Neuronal stem cell (in vitro differentiated cells): ENCODE data around the gene CHAC1.

ENCODE experiments used
- DNase-seq: peaks from one replicate; pipeline ENCODE4 v3.0.0-alpha.2; 2013; ENCODE audit warnings: low spot score
- H2AFZ ChIP-seq: one replicate; pipeline ENCODE4 v1.6.1; 2013; ENCODE audit warnings: mild to moderate bottlenecking, low read length, inconsistent platforms
- H2AK5ac ChIP-seq: 2 replicates; pipeline ENCODE4 v1.6.1; 2013; ENCODE audit warnings: low read depth, mild to moderate bottlenecking, inconsistent platforms, low read length, moderate library complexity, mixed read lengths
- H2BK120ac ChIP-seq: 2 replicates; pipeline ENCODE4 v1.6.1; 2013; ENCODE audit warnings: low read depth, mild to moderate bottlenecking, inconsistent platforms, low read length, moderate library complexity, mixed read lengths
- H2BK12ac ChIP-seq: one replicate; pipeline ENCODE4 v1.6.1; 2013; ENCODE audit warnings: low read length, inconsistent platforms
- H2BK15ac ChIP-seq: 2 replicates; pipeline ENCODE4 v1.6.1; 2013; ENCODE audit warnings: mild to moderate bottlenecking, low read length, inconsistent platforms, mixed read lengths
- H2BK5ac ChIP-seq: one replicate; pipeline ENCODE4 v1.6.1; 2013; ENCODE audit warnings: inconsistent platforms, mild to moderate bottlenecking, low read length, moderate library complexity
- H3K14ac ChIP-seq: one replicate; pipeline ENCODE4 v1.6.1; 2013; ENCODE audit warnings: low read length, inconsistent platforms
- H3K18ac ChIP-seq: 2 replicates; pipeline ENCODE4 v1.6.1; 2013; ENCODE audit warnings: low read length, inconsistent platforms
- H3K23ac ChIP-seq: 2 replicates; pipeline ENCODE4 v1.6.1; 2013; ENCODE audit warnings: low read depth, mild to moderate bottlenecking, mixed read lengths, low read length, inconsistent platforms; ENCODE audit not compliant: poor library complexity
- H3K27ac ChIP-seq: replicated peaks from 3 replicates; pipeline ENCODE4 v1.5.1; 2013; ENCODE audit warnings: low read length, inconsistent platforms
- H3K27me3 ChIP-seq, 3 experiments: 2 replicates each; pipeline ENCODE4 v1.6.1; 2013; ENCODE audit warnings: low read length in 3 of 3, mild to moderate bottlenecking in 2 of 3, inconsistent platforms in 1 of 3, low read depth in 1 of 3, mixed read lengths in 1 of 3, moderate library complexity in 1 of 3; ENCODE audit not compliant: control insufficient read depth in 3 of 3, insufficient read depth in 3 of 3
- H3K36me3 ChIP-seq, 2 donors: replicated peaks in 1 of 2; 2 replicates each; pipeline ENCODE4 v1.6.1; 2013; ENCODE audit warnings: low read length in 2 of 2; ENCODE audit not compliant: control insufficient read depth in 2 of 2, insufficient read depth in 2 of 2
- H3K4ac ChIP-seq: 2 replicates; pipeline ENCODE4 v1.6.1; 2013; ENCODE audit warnings: inconsistent platforms, mild to moderate bottlenecking, low read length, moderate library complexity
- H3K4me1 ChIP-seq, 2 donors: 1 replicate in 1 of 2; 2 replicates in 1 of 2; pipeline ENCODE4 v1.6.1; 2013; ENCODE audit warnings: low read length in 2 of 2, low read depth in 1 of 2; ENCODE audit not compliant: control insufficient read depth in 2 of 2, insufficient read depth in 1 of 2
- H3K4me2 ChIP-seq: one replicate; pipeline ENCODE4 v1.6.1; 2013; ENCODE audit warnings: mild to moderate bottlenecking, low read length, inconsistent platforms; ENCODE audit not compliant: insufficient read depth, poor library complexity, severe bottlenecking
- H3K4me3 ChIP-seq, 2 donors: 2 replicates each; pipeline ENCODE4 v1.5.1; 2013; ENCODE audit warnings: low read length in 2 of 2, mild to moderate bottlenecking in 2 of 2, inconsistent platforms in 1 of 2, moderate library complexity in 1 of 2
- H3K79me1 ChIP-seq: one replicate; pipeline ENCODE4 v1.6.1; 2013; ENCODE audit warnings: low read depth, mild to moderate bottlenecking, inconsistent platforms, low read length, moderate library complexity
- H3K9ac ChIP-seq: one replicate; pipeline ENCODE4 v1.6.1; 2013; ENCODE audit warnings: mild to moderate bottlenecking, low read depth, low read length, inconsistent platforms; ENCODE audit not compliant: poor library complexity
- H3K9me3 ChIP-seq, 2 donors: replicated peaks in 1 of 2; 2 replicates each; pipeline versions ENCODE3 to v1.6.1; 2013; ENCODE audit warnings: low read length in 2 of 2, mild to moderate bottlenecking in 2 of 2, inconsistent platforms in 1 of 2, low read depth in 1 of 2, mixed read lengths in 1 of 2, moderate library complexity in 1 of 2; ENCODE audit not compliant: control insufficient read depth in 2 of 2, insufficient read depth in 1 of 2
- H4K8ac ChIP-seq: one replicate; pipeline ENCODE4 v1.6.1; 2013; ENCODE audit warnings: low read depth, mild to moderate bottlenecking, inconsistent platforms, low read length, moderate library complexity
- H4K91ac ChIP-seq: one replicate; pipeline ENCODE4 v1.6.1; 2013; ENCODE audit warnings: low read length, low read depth, mild to moderate bottlenecking, inconsistent platforms; ENCODE audit not compliant: poor library complexity
- WGBS, 2 donors: extraction: QIAGEN DNeasy Blood & Tissue Kit; methylation state at CpG; one replicate each; pipeline ENCODE4 v1.1.7; 2013; ENCODE audit warnings: missing lambda C conversion rate in 2 of 2, mixed read lengths in 1 of 2; ENCODE audit not compliant: insufficient read length in 2 of 2, insufficient replicate concordance in 1 of 2; ENCODE audit errors: extremely low coverage in 2 of 2; 5-methylcytosine and 5-hydroxymethylcytosine counted together

Gene CHAC1

GRCh38 chr15:40911693-40912092, 41.6 kb upstream of the CHAC1 start:
- Histone ChIP-seq H3K4ac (no peak overlapping the region), H3K9ac (no peak overlapping the region), H4K8ac (no peak overlapping the region), H3K79me1 (peaks cover 5% of the 10 kb centered on the region), H3K4me3 (no peak overlapping the region), H2BK120ac (no peak overlapping the region), H3K9me3 (peaks cover 0 to 3% of the 10 kb centered on the region in 2 donors), H3K4me1 (peaks cover 19 to 25% of the 10 kb centered on the region in 2 donors), H3K23ac (no peak overlapping the region), H2BK12ac (no peak overlapping the region), H2AFZ (peak overlapping the region; percentile 94), H3K18ac (peak overlapping the region; percentile 52), H2BK5ac (peak overlapping the region; percentile 63), H4K91ac (no peak overlapping the region), H2BK15ac (peak overlapping the region; percentile 70), H3K27ac (no peak overlapping the region), H2AK5ac (peak overlapping the region; percentile 11), H3K4me2 (no peak overlapping the region), H3K14ac (no peak overlapping the region), H3K36me3 (peaks cover 0 to 2% of the 10 kb centered on the region in 2 donors), H3K27me3 (peaks cover 0 to 13% (median 3%) of the 10 kb centered on the region in 3 experiments)
- WGBS, 2 donors: no CpG with 5 or more reads among the region's 2 CpGs
- no peak for DNase-seq

- Histone ChIP-seq H3K9ac (no peak overlapping the region), H3K4ac (no peak overlapping the region), H2BK12ac (no peak overlapping the region), H2BK15ac (no peak overlapping the region), H3K4me3 (peak overlapping the region in 1 of 2 donors; percentile 25), H3K27ac (no peak overlapping the region), H3K79me1 (peaks cover 5% of the 10 kb centered on the region), H2BK120ac (no peak overlapping the region), H4K91ac (no peak overlapping the region), H2AK5ac (peak overlapping the region; percentile 48), H3K23ac (no peak overlapping the region), H3K4me1 (peaks cover 17 to 25% of the 10 kb centered on the region in 2 donors), H3K14ac (no peak overlapping the region), H2BK5ac (peak overlapping the region; percentile 40), H4K8ac (no peak overlapping the region), H3K18ac (peak overlapping the region; percentile 20), H3K9me3 (peaks cover 0 to 3% of the 10 kb centered on the region in 2 donors), H3K36me3 (peaks cover 0 to 2% of the 10 kb centered on the region in 2 donors), H3K4me2 (no peak overlapping the region), H2AFZ (no peak overlapping the region), H3K27me3 (peaks cover 0 to 19% (median 3%) of the 10 kb centered on the region in 3 experiments)
- WGBS, 2 donors: no CpG with 5 or more reads among the region's 6 CpGs
- DNase-seq: no peak
Observed at GRCh38 chr15:40912478-40912877, 40.8 kb upstream of the CHAC1 start.

GRCh38 chr15:40914013-40914412, 39.3 kb upstream of the CHAC1 start:
- H2AK5ac ChIP-seq: no peak overlapping the region
- no peak overlapping the region for H3K4ac ChIP-seq
- H3K9me3 ChIP-seq: peaks cover 0 to 3% of the 10 kb centered on the region in 2 donors
- H2BK15ac ChIP-seq: no peak overlapping the region
- no peak overlapping the region for H2BK120ac ChIP-seq
- H2BK12ac ChIP-seq: peak overlapping the region; percentile 80
- H3K4me1 ChIP-seq: peaks cover 29 to 30% of the 10 kb centered on the region in 2 donors
- DNase-seq: no peak
- H3K14ac ChIP-seq: peak overlapping the region; percentile 23
- H3K18ac ChIP-seq: no peak overlapping the region
- peak overlapping the region in 1 of 2 donors; percentile 69 for H3K4me3 ChIP-seq
- no peak overlapping the region for H4K8ac ChIP-seq
- peaks cover 4% of the 10 kb centered on the region for H3K79me1 ChIP-seq
- no peak overlapping the region for H3K4me2 ChIP-seq
- peak overlapping the region; percentile 28 for H3K23ac ChIP-seq
- H2AFZ ChIP-seq: no peak overlapping the region
- H3K27ac ChIP-seq: peak overlapping the region; percentile 20
- H2BK5ac ChIP-seq: no peak overlapping the region
- peaks cover 0 to 34% (median 3%) of the 10 kb centered on the region in 3 experiments for H3K27me3 ChIP-seq
- no peak overlapping the region for H4K91ac ChIP-seq
- H3K9ac ChIP-seq: peak overlapping the region; percentile 68
- WGBS, 2 donors: no CpG with 5 or more reads among the region's 12 CpGs
- peaks cover 0 to 2% of the 10 kb centered on the region in 2 donors for H3K36me3 ChIP-seq

- H2BK120ac ChIP-seq: no peak overlapping the region
- no peak overlapping the region for H3K27ac ChIP-seq
- H3K4ac ChIP-seq: no peak overlapping the region
- H4K8ac ChIP-seq: peak overlapping the region; percentile 21
- H3K79me1 ChIP-seq: peaks cover 4% of the 10 kb centered on the region
- H4K91ac ChIP-seq: no peak overlapping the region
- WGBS, 2 donors: no CpG with 5 or more reads among the region's 8 CpGs
- H2AFZ ChIP-seq: peak overlapping the region; percentile 25
- H3K4me2 ChIP-seq: no peak overlapping the region
- no peak overlapping the region for H2BK5ac ChIP-seq
- H3K18ac ChIP-seq: peak overlapping the region; percentile 74
- H3K4me1 ChIP-seq: peaks cover 30 to 32% of the 10 kb centered on the region in 2 donors
- H3K14ac ChIP-seq: no peak overlapping the region
- H2BK12ac ChIP-seq: no peak overlapping the region
- no peak for DNase-seq
- H3K23ac ChIP-seq: no peak overlapping the region
- peaks cover 0 to 39% (median 3%) of the 10 kb centered on the region in 3 experiments for H3K27me3 ChIP-seq
- H2BK15ac ChIP-seq: no peak overlapping the region
- H3K36me3 ChIP-seq: peaks cover 0 to 2% of the 10 kb centered on the region in 2 donors
- peak overlapping the region; percentile 70 for H2AK5ac ChIP-seq
- H3K4me3 ChIP-seq: no peak overlapping the region
- H3K9me3 ChIP-seq: peaks cover 0 to 3% of the 10 kb centered on the region in 2 donors
- H3K9ac ChIP-seq: no peak overlapping the region
Observed at GRCh38 chr15:40914486-40914885, 38.8 kb upstream of the CHAC1 start.
